Gastroesophageal sphincter (tissue), 4 donors: ENCODE measurements around the gene LIM2. TPM values are rescaled to one million over a fixed set of nuclear protein-coding genes. Genes with fewer than 3 reads are reported as not detected.

Source experiments
- ATAC-seq: fragments of 150-250 bp; one replicate; pipeline ENCODE4 v1.9.1; 2016; ENCODE audit warnings: mild to moderate bottlenecking, moderate library complexity
- H3K27ac ChIP-seq, 4 donors: fragments of 200-600 bp; sonication (generic) in 3 of 4; 1 replicate in 3 of 4; 2 replicates in 1 of 4; pipeline ENCODE4 v1.5.1; 2016 to 2019
- H3K27me3 ChIP-seq: fragments of 200-600 bp; sonication (generic); one replicate; pipeline ENCODE4 v1.5.1; 2019
- H3K36me3 ChIP-seq, 2 donors: fragments of 200-600 bp; sonication (generic); one replicate each; pipeline ENCODE4 v1.5.1; 2019; ENCODE audit warnings: control low read depth in 1 of 2
- H3K4me1 ChIP-seq, 3 donors: fragments of 200-600 bp; sonication (generic); 1 replicate in 2 of 3; 2 replicates in 1 of 3; pipeline ENCODE4 v1.5.1; 2016 to 2019; ENCODE audit warnings: control low read depth in 2 of 3
- H3K4me3 ChIP-seq, 2 donors: fragments of 200-600 bp; sonication (generic); one replicate each; pipeline ENCODE4 v1.5.1; 2019; ENCODE audit warnings: mild to moderate bottlenecking in 1 of 2, moderate library complexity in 1 of 2
- H3K9me3 ChIP-seq, 3 donors: fragments of 200-600 bp; sonication (generic); one replicate each; pipeline ENCODE4 v1.5.1; 2017 to 2019; ENCODE audit warnings: control low read depth in 2 of 3
- EP300 ChIP-seq: sonication (generic); formaldehyde crosslinking; IDR thresholded peaks from one replicate; pipeline ENCODE4 v1.6.1; 2017; ENCODE audit warnings: antibody characterized with exemption, mild to moderate bottlenecking
- POLR2A ChIP-seq, 2 donors: fragments of 450-650 bp; IDR thresholded peaks; one replicate each; pipeline ENCODE4 v1.6.1; 2017; ENCODE audit warnings: antibody characterized with exemption in 2 of 2, mild to moderate bottlenecking in 2 of 2, moderate library complexity in 1 of 2
- POLR2AphosphoS5 ChIP-seq: sonication (generic); formaldehyde crosslinking; IDR thresholded peaks from one replicate; pipeline ENCODE4 v1.6.1; 2017; ENCODE audit warnings: antibody characterized with exemption
- WGBS, 2 donors: methylation state at CpG; one replicate each; pipeline ENCODE4 v1.1.5; 2018; ENCODE audit warnings: low coverage in 1 of 2; 5-methylcytosine and 5-hydroxymethylcytosine counted together
- total RNA-seq, 4 donors: library from RNA; depleted of rRNA; stranded (reverse); fragments of >200 nt; gene quantifications; one replicate each; pipeline ENCODE4 v1.1.0, GENCODE V29; 2016
- TF ChIP-seq, protein P1 (sequence below), 4 experiments: fragments of 200-600 bp in 2 of 4; fragments of 450-650 bp in 2 of 4; sonication (generic) in 1 of 4; IDR thresholded peaks; one replicate each; pipeline ENCODE4 v1.5.1; 2017 to 2019; ENCODE audit warnings: antibody characterized with exemption in 4 of 4, mild to moderate bottlenecking in 2 of 4, moderate library complexity in 2 of 4

LIM2 gene
- total RNA-seq, 4 donors from 2014 or later, result not detected

DNA sequence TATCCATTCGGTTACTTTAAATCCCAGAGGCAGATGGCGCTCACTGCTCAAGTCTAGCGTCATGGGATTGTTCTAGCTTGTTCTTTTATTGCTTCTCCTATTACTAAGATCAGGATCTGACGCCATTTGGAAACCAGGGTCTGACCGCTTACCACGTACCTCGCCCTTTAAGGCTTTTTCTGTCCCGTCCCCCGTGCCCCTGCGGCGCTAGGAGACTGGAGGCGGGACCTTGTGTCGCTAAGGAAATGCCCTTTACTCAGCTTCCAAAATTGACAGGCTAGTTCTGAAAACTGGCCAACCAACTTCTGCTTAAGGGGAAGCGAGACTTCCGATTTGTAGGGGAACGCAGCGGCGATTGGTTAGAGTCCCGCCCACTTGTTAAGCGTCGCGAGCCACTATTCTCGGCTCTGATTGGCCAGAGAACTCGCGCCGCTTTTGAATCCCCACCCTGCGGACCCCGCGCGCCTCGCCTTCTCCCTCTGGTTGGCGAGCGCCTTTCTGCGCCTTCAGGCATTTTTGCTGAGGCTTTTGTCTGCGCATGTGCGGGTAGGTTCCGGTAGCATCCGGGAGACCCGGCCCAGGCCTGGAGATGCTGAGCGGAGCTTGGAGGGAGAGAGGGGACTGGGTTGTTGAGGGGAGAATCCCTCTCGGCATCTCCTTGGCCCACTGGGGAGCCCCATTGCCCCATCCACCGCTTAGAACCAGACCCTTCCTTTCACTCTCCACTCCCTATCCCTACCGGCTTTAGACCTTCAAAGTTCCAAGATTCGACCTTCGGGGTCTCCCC, 6.5 kb upstream of the LIM2 start:
- Histone ChIP-seq H3K36me3 (no peaks in the 10 kb centered on the region), H3K27me3 (no peaks in the 10 kb centered on the region), H3K9me3 (no peaks in the 10 kb centered on the region), H3K4me1 (peaks cover 0 to 13% (median 5%) of the 10 kb centered on the region in 3 donors), H3K27ac (peak overlapping the region; percentile 16 to 83 (median 83)), H3K4me3 (peak overlapping the region; percentile 20 to 48)
- ATAC-seq, result peak; percentile 99
- WGBS, 2 donors, result 3 to 7% methylated on average over 12 to 14 of the region's 45 CpGs
- TF ChIP-seq POLR2AphosphoS5, result peak; percentile 61
- no peak for TF ChIP-seq EP300
- TF ChIP-seq, protein P1, sequence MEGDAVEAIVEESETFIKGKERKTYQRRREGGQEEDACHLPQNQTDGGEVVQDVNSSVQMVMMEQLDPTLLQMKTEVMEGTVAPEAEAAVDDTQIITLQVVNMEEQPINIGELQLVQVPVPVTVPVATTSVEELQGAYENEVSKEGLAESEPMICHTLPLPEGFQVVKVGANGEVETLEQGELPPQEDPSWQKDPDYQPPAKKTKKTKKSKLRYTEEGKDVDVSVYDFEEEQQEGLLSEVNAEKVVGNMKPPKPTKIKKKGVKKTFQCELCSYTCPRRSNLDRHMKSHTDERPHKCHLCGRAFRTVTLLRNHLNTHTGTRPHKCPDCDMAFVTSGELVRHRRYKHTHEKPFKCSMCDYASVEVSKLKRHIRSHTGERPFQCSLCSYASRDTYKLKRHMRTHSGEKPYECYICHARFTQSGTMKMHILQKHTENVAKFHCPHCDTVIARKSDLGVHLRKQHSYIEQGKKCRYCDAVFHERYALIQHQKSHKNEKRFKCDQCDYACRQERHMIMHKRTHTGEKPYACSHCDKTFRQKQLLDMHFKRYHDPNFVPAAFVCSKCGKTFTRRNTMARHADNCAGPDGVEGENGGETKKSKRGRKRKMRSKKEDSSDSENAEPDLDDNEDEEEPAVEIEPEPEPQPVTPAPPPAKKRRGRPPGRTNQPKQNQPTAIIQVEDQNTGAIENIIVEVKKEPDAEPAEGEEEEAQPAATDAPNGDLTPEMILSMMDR (IDR thresholded peaks at IDR 0.05), result no peak

- no peak for ATAC-seq
- Histone ChIP-seq H3K4me3 (no peak overlapping the region), H3K27ac (no peak overlapping the region), H3K27me3 (no peaks in the 10 kb centered on the region), H3K9me3 (no peaks in the 10 kb centered on the region), H3K36me3 (no peaks in the 10 kb centered on the region), H3K4me1 (peaks cover 0 to 13% (median 5%) of the 10 kb centered on the region in 3 donors)
- TF ChIP-seq, protein P1 (IDR thresholded peaks at IDR 0.05), result no peak
- TF ChIP-seq EP300 (no peak), POLR2AphosphoS5 (no peak), POLR2A (IDR thresholded peaks at IDR 0.05) (no peak)
- 94 to 100% methylated on average over 1 of the region's 1 CpG for whole genome bisulfite sequencing, 2 donors
These were observed 4.9 kb upstream of the LIM2 start for GRCh38 chr19:51392701-51393100.

- Histone ChIP-seq H3K27me3 (no peaks in the 10 kb centered on the region), H3K4me3 (no peak overlapping the region), H3K9me3 (no peaks in the 10 kb centered on the region), H3K4me1 (peaks cover 0 to 13% (median 5%) of the 10 kb centered on the region in 3 donors), H3K36me3 (no peaks in the 10 kb centered on the region), H3K27ac (no peak overlapping the region)
- TF ChIP-seq POLR2A (IDR thresholded peaks at IDR 0.05) (no peak), EP300 (no peak), POLR2AphosphoS5 (no peak)
- TF ChIP-seq, protein P1 (IDR thresholded peaks at IDR 0.05), result no peak
- no peak for ATAC-seq
- WGBS, 2 donors, result 57 to 69% methylated on average over 6 to 8 of the region's 8 CpGs
These were observed 3.4 kb upstream of the LIM2 start for GRCh38 chr19:51391073-51391611.

GRCh38 chr19:51389143-51389542, 1.4 kb upstream of the LIM2 start:
- no peaks in the 10 kb centered on the region for H3K27me3 ChIP-seq
- H3K36me3 ChIP-seq, result no peaks in the 10 kb centered on the region
- WGBS, 2 donors, result 84% methylated on average over 3 of the region's 14 CpGs; no CpG with 5 or more reads in 1 of the 2 donors
- no peak overlapping the region for H3K27ac ChIP-seq
- peaks cover 0 to 6% (median 0%) of the 10 kb centered on the region in 3 donors for H3K4me1 ChIP-seq
- no peaks in the 10 kb centered on the region for H3K9me3 ChIP-seq
- no peak overlapping the region for H3K4me3 ChIP-seq
- TF ChIP-seq POLR2A (IDR thresholded peaks at IDR 0.05), result no peak
- no peak for ATAC-seq

DNA sequence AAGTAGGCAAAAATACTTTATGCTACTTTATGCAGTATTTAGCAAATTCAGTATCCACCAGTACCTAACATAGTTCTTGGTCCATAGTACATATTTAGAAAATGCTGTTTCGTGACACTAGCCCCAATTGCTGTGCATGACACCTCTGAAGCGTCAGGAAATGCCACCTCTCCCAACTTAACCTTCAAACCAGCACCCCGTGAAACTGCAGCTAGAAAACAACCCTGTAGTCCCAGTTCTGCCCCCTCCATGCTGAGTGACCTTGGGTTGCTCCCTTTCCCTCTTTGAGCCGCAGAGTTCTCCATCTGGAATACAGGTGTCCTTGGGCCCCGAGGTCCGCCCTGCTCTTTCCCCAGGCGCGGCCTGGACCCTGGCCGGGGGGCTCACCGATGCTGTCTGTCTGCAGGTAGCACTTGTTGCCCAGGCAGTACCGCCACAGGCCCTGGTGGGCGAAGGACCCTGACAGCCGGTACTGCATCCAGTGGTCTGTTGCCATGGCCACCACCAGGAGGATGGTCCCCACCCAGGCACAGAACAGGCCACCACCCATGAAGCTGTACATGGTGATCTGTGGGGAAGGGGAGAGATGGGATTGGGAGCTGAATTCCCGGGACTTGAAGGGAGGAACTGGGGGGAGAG, 773 bp downstream of the LIM2 start:
- H3K27ac ChIP-seq, result no peak overlapping the region
- WGBS, 2 donors, result 67 to 97% methylated on average over 5 to 7 of the region's 14 CpGs
- H3K27me3 ChIP-seq, result no peaks in the 10 kb centered on the region
- no peaks in the 10 kb centered on the region for H3K4me1 ChIP-seq
- no peaks in the 10 kb centered on the region for H3K36me3 ChIP-seq
- no peak overlapping the region for H3K4me3 ChIP-seq
- no peaks in the 10 kb centered on the region for H3K9me3 ChIP-seq
- no peak for TF ChIP-seq POLR2A (IDR thresholded peaks at IDR 0.05)
- TF ChIP-seq POLR2AphosphoS5, result no peak
- TF ChIP-seq, protein P1 (IDR thresholded peaks at IDR 0.05), result no peak
- no peak for TF ChIP-seq EP300
- ATAC-seq, result no peak
